B cell (primary cell): Measurements from ENCODE around the gene MANBA. TPM values are rescaled to one million over a fixed set of nuclear protein-coding genes. Genes with fewer than 3 reads are reported as not detected.

Experiments used
- ATAC-seq: fragments of 200-7000 bp; cut with Tn5 transposase; one replicate; pipeline ENCODE4 v1.10.0; 2021; ENCODE audit warnings: low read depth, mild to moderate bottlenecking, moderate number of reproducible peaks, moderate library complexity
- CTCF ChIA-PET: fragments of 350-600 bp; sonication (Branson Sonifier 250); formaldehyde crosslinking; loops from one replicate; lab custom pipeline; 2021; ENCODE audit warnings: antibody characterized with exemption, inconsistent platforms; lab: Charles Lee
- POLR2A ChIA-PET: fragments of 350-600 bp; sonication (Branson Sonifier 250); formaldehyde crosslinking; loops from one replicate; lab custom pipeline; 2021; ENCODE audit warnings: antibody characterized with exemption; lab: Charles Lee
- DNase-seq: peaks from one replicate; pipeline ENCODE4 v3.0.0; 2013
- H2AFZ ChIP-seq: 2 replicates; pipeline ENCODE4 v1.6.1; 2012; ENCODE audit warnings: mild to moderate bottlenecking, low read depth, low read length; ENCODE audit not compliant: insufficient read depth, poor library complexity, severe bottlenecking
- H3K27ac ChIP-seq, 2 donors: 1 replicate in 1 of 2; 2 replicates in 1 of 2; pipeline ENCODE4 v1.5.1; 2012 to 2013; ENCODE audit warnings: low read length in 2 of 2, mild to moderate bottlenecking in 2 of 2, moderate library complexity in 1 of 2
- H3K27me3 ChIP-seq, 4 experiments: fragments of 200-600 bp in 1 of 4; sonication (generic) in 1 of 4; replicated peaks in 1 of 4; 1 replicate in 2 of 4; 2 replicates in 2 of 4; pipeline versions ENCODE4 v1.6.1 to v1.7.0; 2013 to 2016; ENCODE audit warnings: low read length in 3 of 4, mild to moderate bottlenecking in 2 of 4, mixed read lengths in 1 of 4, moderate library complexity in 1 of 4; ENCODE audit not compliant: insufficient read depth in 4 of 4, control insufficient read depth in 3 of 4; ENCODE audit errors: control extremely low read depth in 1 of 4
- H3K36me3 ChIP-seq, 2 experiments: replicated peaks in 1 of 2; 1 replicate in 1 of 2; 2 replicates in 1 of 2; pipeline versions ENCODE4 v1.6.1 to v1.7.1; 2013; ENCODE audit warnings: low read length in 1 of 2; ENCODE audit not compliant: insufficient read depth in 2 of 2, control insufficient read depth in 1 of 2; ENCODE audit errors: control extremely low read depth in 1 of 2, extremely low read depth in 1 of 2
- H3K4me1 ChIP-seq, 2 donors: fragments of 200-600 bp in 1 of 2; sonication (generic) in 1 of 2; 1 replicate in 1 of 2; 2 replicates in 1 of 2; pipeline versions ENCODE4 v1.5.1 to v1.6.1; 2013 to 2017; ENCODE audit warnings: low read length in 2 of 2; ENCODE audit not compliant: control insufficient read depth in 2 of 2, insufficient read depth in 2 of 2
- H3K4me2 ChIP-seq: replicated peaks from 2 replicates; pipeline ENCODE3; 2012; ENCODE audit warnings: mild to moderate bottlenecking, low read depth, low read length; ENCODE audit not compliant: poor library complexity, severe bottlenecking
- H3K4me3 ChIP-seq, 5 experiments: fragments of 200-600 bp in 1 of 5; sonication (generic) in 1 of 5; 1 replicate in 3 of 5; 2 replicates in 2 of 5; pipeline versions ENCODE4 v1.5.1 to v1.7.0; 2011 to 2016; ENCODE audit warnings: low read length in 4 of 5, mild to moderate bottlenecking in 4 of 5, low read depth in 2 of 5, control low read depth in 1 of 5, moderate library complexity in 1 of 5; ENCODE audit not compliant: insufficient read depth in 1 of 5; ENCODE audit errors: control extremely low read depth in 1 of 5, extremely low read depth in 1 of 5
- H3K79me2 ChIP-seq: fragments of 200-600 bp; sonication (generic); one replicate; pipeline ENCODE4 v1.6.0; 2016; ENCODE audit warnings: low read length; ENCODE audit not compliant: control insufficient read depth, insufficient read depth
- H3K9ac ChIP-seq: fragments of 200-600 bp; sonication (generic); 2 replicates; pipeline ENCODE4 v1.6.1; 2017; ENCODE audit warnings: mild to moderate bottlenecking, low read length, moderate library complexity
- H3K9me3 ChIP-seq, 3 donors: one replicate each; pipeline versions ENCODE4 v1.6.1 to v1.7.1; 2013; ENCODE audit warnings: low read length in 2 of 3; ENCODE audit not compliant: control insufficient read depth in 2 of 3, insufficient read depth in 1 of 3; ENCODE audit errors: control extremely low read depth in 1 of 3
- H4K20me1 ChIP-seq: 2 replicates; pipeline ENCODE4 v1.6.0; 2012; ENCODE audit warnings: mild to moderate bottlenecking, low read length; ENCODE audit not compliant: insufficient read depth, control insufficient read depth, poor library complexity, severe bottlenecking
- H3K27ac Mint-ChIP-seq: one replicate; pipeline ENCODE4 v1.8.0; 2021; ENCODE audit warnings: mixed read lengths
- H3K27me3 Mint-ChIP-seq: one replicate; pipeline ENCODE4 v1.8.0; 2021; ENCODE audit warnings: mixed read lengths
- H3K4me1 Mint-ChIP-seq: one replicate; pipeline ENCODE4 v1.8.0; 2021; ENCODE audit warnings: mixed read lengths
- H3K4me3 Mint-ChIP-seq: one replicate; pipeline ENCODE4 v1.8.0; 2021; ENCODE audit warnings: mixed read lengths
- H3K9me3 Mint-ChIP-seq: one replicate; pipeline ENCODE4 v1.8.0; 2022; ENCODE audit warnings: mixed read lengths; ENCODE audit not compliant: insufficient read depth
- CTCF ChIP-seq: fragments of 200-600 bp; IDR thresholded peaks from one replicate; pipeline ENCODE4 v1.8.0; 2022; ENCODE audit warnings: antibody characterized with exemption, mild to moderate bottlenecking
- EZH2 ChIP-seq: IDR thresholded peaks from 2 replicates; pipeline ENCODE4 v1.6.1; 2012; ENCODE audit warnings: borderline replicate concordance, low read depth, mild to moderate bottlenecking, moderate library complexity, low read length; ENCODE audit not compliant: insufficient read depth, poor library complexity, severe bottlenecking
- WGBS: methylation state at CpG from one replicate; pipeline ENCODE4 v1.1.5; 2013; ENCODE audit warnings: missing lambda C conversion rate; ENCODE audit not compliant: insufficient coverage; 5-methylcytosine and 5-hydroxymethylcytosine counted together
- intact Hi-C: fragments of 100-400 bp; cut with micrococcal nuclease; formaldehyde crosslinking; loops from one replicate; pipeline ENCODE4 v1.10.0; 2022
- polyA plus RNA-seq: library from polyadenylated mRNA; depleted of rRNA; stranded (reverse); fragments of >200 nt; gene quantifications from 2 replicates; pipeline ENCODE4 v1.2.3, GENCODE V29; 2012
- total RNA-seq, 2 donors: library from RNA; stranded (reverse); fragments of 120-200 nt in 1 of 2; gene quantifications; 1 replicate in 1 of 2; 2 replicates in 1 of 2; pipeline versions ENCODE4 v1.2.3 to v1.2.4, GENCODE V29; 2013 to 2022

Gene MANBA
- total and polyA plus RNA-seq, 2 donors (not counting 1 experiment from before 2014, with no cell fraction given), result 91.6 to 119 TPM

GRCh38 chr4:102761906-102762305 lies 1.1 kb upstream of the MANBA start:
- Mint-ChIP-seq H3K4me1 (peaks cover 39% of the 10 kb centered on the region), H3K27me3 (no peaks in the 10 kb centered on the region), H3K9me3 (no peaks in the 10 kb centered on the region), H3K27ac (no peak overlapping the region), H3K4me3 (peak overlapping the region; percentile 96)
- Histone ChIP-seq H3K4me2 (peak overlapping the region; percentile 90), H3K4me3 (no peak overlapping the region), H3K79me2 (peaks cover 43% of the 10 kb centered on the region), H3K4me1 (peaks cover 29 to 35% of the 10 kb centered on the region in 2 donors), H2AFZ (peak overlapping the region; percentile 78), H3K27ac (no peak overlapping the region), H4K20me1 (no peaks in the 10 kb centered on the region), H3K9ac (no peak overlapping the region), H3K36me3 (peaks cover 0 to 2% of the 10 kb centered on the region in 2 experiments), H3K27me3 (no peaks in the 10 kb centered on the region), H3K9me3 (peaks cover 0 to 2% (median 0%) of the 10 kb centered on the region in 3 donors)
- 100% methylated on average over 7 of the region's 14 CpGs for WGBS
- DNase-seq (no peak), ATAC-seq (no peak)
- intact Hi-C loops, result loop anchor here (2.0 to 5.0 kb wide), 6 partner anchors 19 to 335 kb away; partner anchors contain the start of genes BDH2, NFKB1 and SLC9B1
- TF ChIP-seq CTCF (no peak), EZH2 (no peak)
- ChIA-PET CTCF (interaction anchor here (1.2 to 1.8 kb wide), 3 partner anchors 313 to 338 kb away, joined by 3 to 4 read pairs (median 4); partner anchors contain the start of gene BDH2), POLR2A (interaction anchor here (1.1 to 3.1 kb wide), 3 partner anchors 65 to 258 kb away, joined by 7 to 74 read pairs (median 15); partner anchors contain the start of genes CISD2, SLC9B1 and UBE2D3)

GRCh38 chr4:102761296-102761701 lies 531 bp upstream of the MANBA start:
- H3K27me3 ChIP-seq, result no peaks in the 10 kb centered on the region
- H3K9me3 Mint-ChIP-seq, result no peaks in the 10 kb centered on the region
- peaks cover 29 to 35% of the 10 kb centered on the region in 2 donors for H3K4me1 ChIP-seq
- peak overlapping the region; percentile 78 for H2AFZ ChIP-seq
- no peak for DNase-seq
- peaks cover 0 to 2% of the 10 kb centered on the region in 2 experiments for H3K36me3 ChIP-seq
- 3% methylated on average over 13 of the region's 15 CpGs for WGBS
- H3K79me2 ChIP-seq, result peaks cover 49% of the 10 kb centered on the region
- peak overlapping the region; percentile 69 to 99 (median 87) for H3K4me3 ChIP-seq
- H3K9me3 ChIP-seq, result peaks cover 0 to 2% (median 0%) of the 10 kb centered on the region in 3 donors
- CTCF ChIA-PET, result interaction anchor here (0.9 to 1.8 kb wide), 12 partner anchors 10 to 338 kb away, joined by 3 to 13 read pairs (median 4); partner anchors contain the start of genes BDH2, CISD2 and UBE2D3
- H3K27ac Mint-ChIP-seq, result peak overlapping the region; percentile 88
- peak overlapping the region; percentile 90 for H3K4me2 ChIP-seq
- H3K4me1 Mint-ChIP-seq, result peaks cover 45% of the 10 kb centered on the region
- H4K20me1 ChIP-seq, result no peaks in the 10 kb centered on the region
- intact Hi-C loops, result loop anchor here (2.0 to 5.0 kb wide), 6 partner anchors 18 to 336 kb away; partner anchors contain the start of genes BDH2, NFKB1 and SLC9B1
- peak overlapping the region; percentile 93 for H3K9ac ChIP-seq
- H3K27ac ChIP-seq, result peak overlapping the region; percentile 98
- H3K4me3 Mint-ChIP-seq, result peak overlapping the region; percentile 96
- no peaks in the 10 kb centered on the region for H3K27me3 Mint-ChIP-seq
- no peak for TF ChIP-seq CTCF
- no peak for TF ChIP-seq EZH2
- peak; percentile 1 for ATAC-seq
- POLR2A ChIA-PET, result interaction anchor here (1.0 to 3.1 kb wide), 7 partner anchors 15 to 315 kb away, joined by 3 to 74 read pairs (median 6); partner anchors contain the start of genes CISD2, SLC9B1, SLC9B2 and UBE2D3
